H9 (cell line): ENCODE results near the gene LRRC39. TPM values are rescaled to one million over a fixed set of nuclear protein-coding genes. Genes with fewer than 3 reads are reported as not detected.

ENCODE experiments used
- DNase-seq: peaks from one replicate; pipeline ENCODE4 v3.0.0-alpha.2; 2017
- H2AFZ ChIP-seq: one replicate; pipeline ENCODE4 v1.6.1; 2013; ENCODE audit warnings: mild to moderate bottlenecking, low read length, control low read depth, moderate library complexity
- H2AK5ac ChIP-seq: 2 replicates; pipeline ENCODE4 v1.6.1; 2013; ENCODE audit warnings: low read length, control low read depth, mixed read lengths; ENCODE audit not compliant: insufficient read length
- H2BK120ac ChIP-seq: one replicate; pipeline ENCODE4 v1.6.1; 2013; ENCODE audit warnings: low read depth, mild to moderate bottlenecking, low read length, control low read depth, inconsistent platforms; ENCODE audit not compliant: poor library complexity, severe bottlenecking
- H2BK12ac ChIP-seq: 2 replicates; pipeline ENCODE4 v1.6.1; 2013; ENCODE audit warnings: low read length, control low read depth, mixed read lengths, low read depth; ENCODE audit not compliant: insufficient read length
- H2BK15ac ChIP-seq: 2 replicates; pipeline ENCODE4 v1.6.1; 2013; ENCODE audit warnings: low read depth, low read length, control low read depth
- H2BK20ac ChIP-seq: one replicate; pipeline ENCODE4 v1.6.1; 2013; ENCODE audit warnings: low read depth, mild to moderate bottlenecking, low read length, control low read depth, inconsistent platforms; ENCODE audit not compliant: poor library complexity, severe bottlenecking
- H2BK5ac ChIP-seq: 2 replicates; pipeline ENCODE4 v1.6.1; 2013; ENCODE audit warnings: low read length, control low read depth, mixed read lengths; ENCODE audit not compliant: insufficient read length
- H3K14ac ChIP-seq: 2 replicates; pipeline ENCODE4 v1.6.1; 2013; ENCODE audit warnings: low read length, control low read depth; ENCODE audit not compliant: insufficient read depth
- H3K18ac ChIP-seq: 2 replicates; pipeline ENCODE4 v1.6.1; 2013; ENCODE audit warnings: low read depth, mild to moderate bottlenecking, mixed read lengths, low read length, control low read depth; ENCODE audit not compliant: insufficient read length
- H3K23ac ChIP-seq: 2 replicates; pipeline ENCODE4 v1.6.1; 2013; ENCODE audit warnings: low read length, control low read depth, mixed read lengths, low read depth; ENCODE audit not compliant: insufficient read length
- H3K23me2 ChIP-seq: 2 replicates; pipeline ENCODE4 v1.6.1; 2013; ENCODE audit warnings: low read depth, mild to moderate bottlenecking, mixed read lengths, low read length, control low read depth; ENCODE audit not compliant: insufficient read length, poor library complexity, severe bottlenecking
- H3K27ac ChIP-seq: 2 replicates; pipeline ENCODE4 v1.5.1; 2013; ENCODE audit warnings: low read length, control low read depth, mixed read lengths, low read depth; ENCODE audit not compliant: insufficient read length
- H3K27me3 ChIP-seq: 2 replicates; pipeline ENCODE4 v1.6.1; 2013; ENCODE audit warnings: low read length, control low read depth, inconsistent platforms; ENCODE audit not compliant: insufficient read depth
- H3K4ac ChIP-seq: 2 replicates; pipeline ENCODE4 v1.6.1; 2013; ENCODE audit warnings: low read depth, mild to moderate bottlenecking, control low read depth, inconsistent platforms, low read length, moderate library complexity
- H3K4me1 ChIP-seq: 2 replicates; pipeline ENCODE4 v1.6.1; 2013; ENCODE audit warnings: low read length, control low read depth, inconsistent platforms; ENCODE audit not compliant: insufficient read depth
- H3K4me2 ChIP-seq: 2 replicates; pipeline ENCODE4 v1.6.1; 2013; ENCODE audit warnings: low read length, control low read depth, mixed read lengths; ENCODE audit not compliant: insufficient read length, insufficient read depth
- H3K56ac ChIP-seq: 2 replicates; pipeline ENCODE4 v1.6.1; 2013; ENCODE audit warnings: low read depth, mild to moderate bottlenecking, mixed read lengths, low read length, control low read depth; ENCODE audit not compliant: insufficient read length
- H3K79me1 ChIP-seq: 2 replicates; pipeline ENCODE4 v1.6.1; 2013; ENCODE audit warnings: low read depth, mild to moderate bottlenecking, moderate library complexity, low read length, control low read depth, inconsistent platforms; ENCODE audit not compliant: insufficient read depth, poor library complexity, severe bottlenecking
- H3K79me2 ChIP-seq: 2 replicates; pipeline ENCODE4 v1.6.1; 2013; ENCODE audit warnings: low read length, control low read depth, inconsistent platforms; ENCODE audit not compliant: insufficient read depth
- H3K9ac ChIP-seq: 2 replicates; pipeline ENCODE4 v1.6.1; 2013; ENCODE audit warnings: low read length, control low read depth, mixed read lengths; ENCODE audit not compliant: insufficient read length; ENCODE audit errors: extremely low read depth
- H3K9me3 ChIP-seq: one replicate; pipeline ENCODE4 v1.6.1; 2013; ENCODE audit warnings: low read depth, low read length, inconsistent platforms; ENCODE audit not compliant: control insufficient read depth
- H3T11ph ChIP-seq: one replicate; pipeline ENCODE4 v1.6.1; 2013; ENCODE audit warnings: mild to moderate bottlenecking, low read length, control low read depth, inconsistent platforms
- H4K20me1 ChIP-seq: one replicate; pipeline ENCODE4 v1.6.1; 2013; ENCODE audit not compliant: control insufficient read depth, insufficient read length, insufficient read depth
- H4K5ac ChIP-seq: 2 replicates; pipeline ENCODE4 v1.6.1; 2013; ENCODE audit warnings: low read depth, mild to moderate bottlenecking, mixed read lengths, low read length, control low read depth; ENCODE audit not compliant: insufficient read length
- H4K8ac ChIP-seq: replicated peaks from 2 replicates; pipeline ENCODE4 v1.6.1; 2013; ENCODE audit warnings: low read length, control low read depth, mixed read lengths, low read depth; ENCODE audit not compliant: insufficient read length
- H4K91ac ChIP-seq: 2 replicates; pipeline ENCODE4 v1.6.1; 2013; ENCODE audit warnings: low read depth, mild to moderate bottlenecking, moderate library complexity, mixed read lengths, low read length, control low read depth; ENCODE audit not compliant: insufficient read length
- H3K27ac Mint-ChIP-seq, 3 experiments: 2 replicates in 2 of 3; 3 replicates in 1 of 3; pipeline ENCODE4 v1.8.0; 2020 to 2021; ENCODE audit warnings: mixed read lengths in 3 of 3, mild to moderate bottlenecking in 1 of 3, moderate library complexity in 1 of 3
- H3K27me3 Mint-ChIP-seq: 2 replicates; pipeline ENCODE4 v1.8.0; 2021; ENCODE audit warnings: low read depth, mild to moderate bottlenecking, moderate library complexity, mixed read lengths
- H3K36me3 Mint-ChIP-seq, 3 experiments: 2 replicates in 2 of 3; 3 replicates in 1 of 3; pipeline ENCODE4 v1.8.0; 2020 to 2021; ENCODE audit warnings: low read depth in 3 of 3, mixed read lengths in 3 of 3; ENCODE audit not compliant: insufficient read depth in 1 of 3
- H3K4me1 Mint-ChIP-seq, 2 experiments: 2 replicates each; pipeline ENCODE4 v1.8.0; 2020; ENCODE audit warnings: mixed read lengths in 2 of 2
- H3K4me3 Mint-ChIP-seq, 2 experiments: 2 replicates in 1 of 2; 3 replicates in 1 of 2; pipeline ENCODE4 v1.8.0; 2020 to 2021; ENCODE audit warnings: mild to moderate bottlenecking in 2 of 2, mixed read lengths in 2 of 2, moderate library complexity in 1 of 2
- H3K9me3 Mint-ChIP-seq, 2 experiments: 2 replicates in 1 of 2; 3 replicates in 1 of 2; pipeline ENCODE4 v1.8.0; 2020; ENCODE audit warnings: mild to moderate bottlenecking in 2 of 2, mixed read lengths in 2 of 2, moderate library complexity in 1 of 2
- WGBS: extraction: QIAGEN DNeasy Blood & Tissue Kit; methylation state at CpG from one replicate; pipeline ENCODE4 v1.1.7; 2013; ENCODE audit warnings: missing lambda C conversion rate, low lambda C conversion rate, mixed read lengths; ENCODE audit not compliant: insufficient read length; ENCODE audit errors: extremely low coverage; 5-methylcytosine and 5-hydroxymethylcytosine counted together
- total RNA-seq: library from RNA; stranded (reverse); gene quantifications from 2 replicates; pipeline ENCODE4 v1.2.1, GENCODE V29; 2021
- TF ChIP-seq, protein P1 (sequence below): fragments of 200-600 bp; sonication (generic); conservative IDR thresholded peaks from 3 replicates; pipeline ENCODE4 v1.8.0; 2021; ENCODE audit warnings: antibody characterized with exemption, mild to moderate bottlenecking

Gene LRRC39
- total RNA-seq, 1 experiment from 2014 or later: 0.37 TPM

DNA sequence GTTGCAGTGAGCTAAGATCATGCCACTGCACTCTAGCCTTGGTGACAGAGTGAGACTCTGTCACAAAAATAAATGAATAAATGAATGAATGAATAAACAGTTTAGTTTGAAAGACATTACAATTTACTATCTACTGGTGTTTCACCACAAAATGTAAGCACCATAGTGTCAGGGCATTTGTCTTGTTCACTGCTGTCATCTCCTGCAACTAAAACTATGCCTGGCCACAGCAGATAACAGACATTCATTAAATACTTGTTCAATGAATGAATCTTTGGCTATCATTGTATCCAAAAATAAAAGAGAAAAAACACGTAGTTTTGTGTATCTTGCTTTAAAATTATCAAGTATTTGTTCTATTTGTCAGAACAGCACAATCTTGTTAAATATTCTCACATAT lies 77.9 kb downstream of the LRRC39 start:
- Histone ChIP-seq H2BK120ac (no peak overlapping the region), H3K23ac (no peak overlapping the region), H3K4me1 (no peaks in the 10 kb centered on the region), H3K79me2 (no peaks in the 10 kb centered on the region), H4K5ac (no peak overlapping the region), H2AK5ac (no peak overlapping the region), H3K9me3 (no peaks in the 10 kb centered on the region), H3K27me3 (no peaks in the 10 kb centered on the region), H3K9ac (no peak overlapping the region), H2AFZ (no peak overlapping the region), H2BK20ac (no peak overlapping the region), H3K56ac (no peak overlapping the region), H4K20me1 (no peaks in the 10 kb centered on the region), H3K23me2 (no peaks in the 10 kb centered on the region), H3K79me1 (no peaks in the 10 kb centered on the region), H3K4ac (no peak overlapping the region), H4K91ac (no peak overlapping the region), H3K14ac (no peak overlapping the region), H2BK15ac (no peak overlapping the region), H2BK12ac (no peak overlapping the region), H2BK5ac (no peak overlapping the region), H4K8ac (no peak overlapping the region), H3K4me2 (no peak overlapping the region), H3T11ph (no peak overlapping the region), H3K18ac (no peak overlapping the region), H3K27ac (no peak overlapping the region)
- peaks cover 32 to 74% (median 67%) of the 10 kb centered on the region in 3 experiments; a peak in 6 of 7 replicates for H3K36me3 Mint-ChIP-seq
- peaks cover 0 to 2% of the 10 kb centered on the region in 2 experiments; a peak in 1 of 5 replicates for H3K9me3 Mint-ChIP-seq
- TF ChIP-seq, protein P1, sequence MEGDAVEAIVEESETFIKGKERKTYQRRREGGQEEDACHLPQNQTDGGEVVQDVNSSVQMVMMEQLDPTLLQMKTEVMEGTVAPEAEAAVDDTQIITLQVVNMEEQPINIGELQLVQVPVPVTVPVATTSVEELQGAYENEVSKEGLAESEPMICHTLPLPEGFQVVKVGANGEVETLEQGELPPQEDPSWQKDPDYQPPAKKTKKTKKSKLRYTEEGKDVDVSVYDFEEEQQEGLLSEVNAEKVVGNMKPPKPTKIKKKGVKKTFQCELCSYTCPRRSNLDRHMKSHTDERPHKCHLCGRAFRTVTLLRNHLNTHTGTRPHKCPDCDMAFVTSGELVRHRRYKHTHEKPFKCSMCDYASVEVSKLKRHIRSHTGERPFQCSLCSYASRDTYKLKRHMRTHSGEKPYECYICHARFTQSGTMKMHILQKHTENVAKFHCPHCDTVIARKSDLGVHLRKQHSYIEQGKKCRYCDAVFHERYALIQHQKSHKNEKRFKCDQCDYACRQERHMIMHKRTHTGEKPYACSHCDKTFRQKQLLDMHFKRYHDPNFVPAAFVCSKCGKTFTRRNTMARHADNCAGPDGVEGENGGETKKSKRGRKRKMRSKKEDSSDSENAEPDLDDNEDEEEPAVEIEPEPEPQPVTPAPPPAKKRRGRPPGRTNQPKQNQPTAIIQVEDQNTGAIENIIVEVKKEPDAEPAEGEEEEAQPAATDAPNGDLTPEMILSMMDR: no peak
- no peak overlapping the region for H3K4me3 Mint-ChIP-seq
- no peaks in the 10 kb centered on the region for H3K27me3 Mint-ChIP-seq
- WGBS: no CpG with 5 or more reads among the region's 1 CpG
- no peaks in the 10 kb centered on the region for H3K4me1 Mint-ChIP-seq
- H3K27ac Mint-ChIP-seq: no peak overlapping the region
- DNase-seq: no peak

Other genes with a start within 250 kb of the LRRC39 start
- 15.0 and 15.1 TPM in 2 replicates for gene SLC35A3, start 208.3 kb downstream of the LRRC39 start, total RNA-seq
- 14.2 and 15.2 TPM in 2 replicates for gene SASS6, start 45.3 kb downstream of the LRRC39 start, total RNA-seq
- gene TRMT13, start 45.1 kb downstream of the LRRC39 start, total RNA-seq: 19.4 and 21.6 TPM in 2 replicates
- 19.0 and 20.3 TPM in 2 replicates for gene DBT, start 71.6 kb upstream of the LRRC39 start, total RNA-seq
- 29.5 and 33.6 TPM in 2 replicates for gene RTCA, start 88.0 kb upstream of the LRRC39 start, total RNA-seq
- gene CDC14A, start 174.2 kb upstream of the LRRC39 start, total RNA-seq: 8.4 and 8.9 TPM in 2 replicates